IMR-90 (cell line): Measurements from ENCODE around the gene UNK. TPM values are rescaled to one million over a fixed set of nuclear protein-coding genes. Genes with fewer than 3 reads are reported as not detected.

Source experiments
- ATAC-seq: fragments of 200-7000 bp; cut with Tn5 transposase; 2 replicates; pipeline ENCODE4 v1.9.1; 2020; ENCODE audit warnings: low read depth, mild to moderate bottlenecking, moderate library complexity
- BruUV-seq: library from RNA; stranded (reverse); fragments of 400-500 nt; replicated peaks from 2 replicates; lab custom pipeline; 2021; lab: Mats Ljungman, UMichigan
- CTCF ChIA-PET: fragments of 300-600 bp; formaldehyde crosslinking; extraction: SDS; loops from one replicate; lab custom pipeline; 2021; ENCODE audit warnings: antibody characterized with exemption; lab: Yijun Ruan, JAX
- POLR2A ChIA-PET: fragments of 300-600 bp; sonication (Branson Sonifier 250); formaldehyde crosslinking; loops from one replicate; lab custom pipeline; 2022; ENCODE audit warnings: antibody characterized with exemption; ENCODE audit not compliant: unreplicated experiment; lab: Charles Lee
- DNase-seq: peaks from one replicate; pipeline ENCODE4 v3.0.0; 2013
- H2AFZ ChIP-seq: replicated peaks from 2 replicates; pipeline ENCODE3; 2013; ENCODE audit warnings: low read length, mild to moderate bottlenecking; ENCODE audit not compliant: poor library complexity
- H2AK5ac ChIP-seq: 2 replicates; pipeline ENCODE4 v1.6.1; 2013; ENCODE audit warnings: low read depth, low read length, inconsistent platforms
- H2AK9ac ChIP-seq: replicated peaks from 2 replicates; pipeline ENCODE3; 2013; ENCODE audit warnings: mild to moderate bottlenecking, low read depth, low read length, moderate library complexity; ENCODE audit not compliant: poor library complexity
- H2BK120ac ChIP-seq: 2 replicates; pipeline ENCODE4 v1.6.1; 2013; ENCODE audit warnings: low read depth, low read length, inconsistent platforms
- H2BK15ac ChIP-seq: 3 replicates; pipeline ENCODE4 v1.6.1; 2013; ENCODE audit warnings: low read depth, low read length, inconsistent platforms
- H2BK20ac ChIP-seq: 2 replicates; pipeline ENCODE4 v1.6.1; 2013; ENCODE audit warnings: low read depth, mild to moderate bottlenecking, inconsistent platforms, low read length, moderate library complexity
- H2BK5ac ChIP-seq: 2 replicates; pipeline ENCODE4 v1.6.1; 2013; ENCODE audit warnings: mild to moderate bottlenecking, low read depth, low read length, inconsistent platforms; ENCODE audit not compliant: poor library complexity, severe bottlenecking
- H3K14ac ChIP-seq: replicated peaks from 2 replicates; pipeline ENCODE4 v1.6.1; 2013; ENCODE audit warnings: low read depth, low read length, inconsistent platforms
- H3K18ac ChIP-seq: 2 replicates; pipeline ENCODE4 v1.6.1; 2013; ENCODE audit warnings: low read depth, low read length, control low read depth
- H3K23ac ChIP-seq: 2 replicates; pipeline ENCODE4 v1.6.1; 2013; ENCODE audit warnings: low read depth, low read length, inconsistent platforms
- H3K27ac ChIP-seq: 2 replicates; pipeline ENCODE4 v1.5.1; 2013; ENCODE audit warnings: mild to moderate bottlenecking, control low read depth, low read length; ENCODE audit not compliant: insufficient read depth
- H3K27me3 ChIP-seq: 2 replicates; pipeline ENCODE4 v1.6.1; 2013; ENCODE audit warnings: low read length; ENCODE audit not compliant: control insufficient read depth, insufficient read depth
- H3K36me3 ChIP-seq: 2 replicates; pipeline ENCODE4 v1.6.1; 2013; ENCODE audit warnings: low read length, mixed read lengths; ENCODE audit not compliant: control insufficient read depth, insufficient read depth
- H3K4ac ChIP-seq: 2 replicates; pipeline ENCODE4 v1.6.1; 2013; ENCODE audit warnings: low read depth, low read length, inconsistent platforms
- H3K4me1 ChIP-seq: 2 replicates; pipeline ENCODE4 v1.6.1; 2013; ENCODE audit warnings: low read length, mixed read lengths; ENCODE audit not compliant: control insufficient read depth, insufficient read depth
- H3K4me2 ChIP-seq: 2 replicates; pipeline ENCODE4 v1.6.1; 2013; ENCODE audit warnings: low read depth, mild to moderate bottlenecking, control low read depth, low read length, moderate library complexity
- H3K4me3 ChIP-seq: 2 replicates; pipeline ENCODE4 v1.5.1; 2013; ENCODE audit warnings: low read depth, mild to moderate bottlenecking, control low read depth, low read length, moderate library complexity; ENCODE audit not compliant: insufficient read depth
- H3K56ac ChIP-seq: 2 replicates; pipeline ENCODE4 v1.6.1; 2013; ENCODE audit warnings: low read length, inconsistent platforms; ENCODE audit not compliant: insufficient read depth; ENCODE audit errors: extremely low read depth
- H3K79me1 ChIP-seq, 2 experiments: 2 replicates each; pipeline ENCODE4 v1.6.1; 2013; ENCODE audit warnings: low read length in 2 of 2, inconsistent platforms in 1 of 2, low read depth in 1 of 2
- H3K9ac ChIP-seq: 2 replicates; pipeline ENCODE4 v1.6.1; 2013; ENCODE audit warnings: low read depth, low read length, control low read depth
- H3K9me1 ChIP-seq: 2 replicates; pipeline ENCODE4 v1.6.1; 2013; ENCODE audit warnings: low read length, inconsistent platforms; ENCODE audit not compliant: insufficient read depth
- H3K9me3 ChIP-seq: 2 replicates; pipeline ENCODE4 v1.6.1; 2013; ENCODE audit warnings: low read length; ENCODE audit not compliant: control insufficient read depth, insufficient read depth
- H4K20me1 ChIP-seq: 2 replicates; pipeline ENCODE4 v1.6.1; 2013; ENCODE audit warnings: low read length, inconsistent platforms; ENCODE audit not compliant: insufficient read depth
- H4K5ac ChIP-seq: 2 replicates; pipeline ENCODE4 v1.6.1; 2013; ENCODE audit warnings: mild to moderate bottlenecking, low read depth, low read length, control low read depth
- H4K8ac ChIP-seq, 2 experiments: 2 replicates each; pipeline ENCODE4 v1.6.1; 2013; ENCODE audit warnings: low read depth in 2 of 2, low read length in 2 of 2, control low read depth in 1 of 2, inconsistent platforms in 1 of 2
- H4K91ac ChIP-seq: 2 replicates; pipeline ENCODE4 v1.6.1; 2013; ENCODE audit warnings: low read depth, low read length, inconsistent platforms; ENCODE audit not compliant: insufficient read depth
- CEBPB ChIP-seq: IDR thresholded peaks from 2 replicates; pipeline ENCODE4 v1.6.1; 2012; ENCODE audit warnings: low read depth, low read length, improper control_type of control experiment
- CHD1 ChIP-seq: IDR thresholded peaks from 2 replicates; pipeline ENCODE4 v1.6.1; 2012; ENCODE audit warnings: low read depth, low read length, improper control_type of control experiment
- CTCF ChIP-seq: conservative IDR thresholded peaks from 2 replicates; pipeline ENCODE4 v1.5.1; 2012; ENCODE audit warnings: mild to moderate bottlenecking, low read depth, low read length, improper control_type of control experiment
- ELK1 ChIP-seq: fragments of 150-350 bp; IDR thresholded peaks from 2 replicates; pipeline ENCODE4 v1.6.1; 2016; ENCODE audit warnings: low read depth, mild to moderate bottlenecking, low read length, moderate library complexity, borderline replicate concordance
- FOS ChIP-seq: fragments of 150-350 bp; IDR thresholded peaks from 2 replicates; pipeline ENCODE4 v1.6.1; 2016; ENCODE audit warnings: low read depth, low read length
- MAFK ChIP-seq: IDR thresholded peaks from 2 replicates; pipeline ENCODE4 v1.6.1; 2012; ENCODE audit warnings: low read depth, low read length, improper control_type of control experiment
- MAZ ChIP-seq: IDR thresholded peaks from 2 replicates; pipeline ENCODE4 v1.6.1; 2012; ENCODE audit warnings: low read depth, mild to moderate bottlenecking, low read length, improper control_type of control experiment, moderate library complexity, borderline replicate concordance
- MXI1 ChIP-seq: IDR thresholded peaks from 2 replicates; pipeline ENCODE4 v1.6.1; 2012; ENCODE audit warnings: low read depth, mild to moderate bottlenecking, low read length, moderate library complexity, borderline replicate concordance
- NFE2L2 ChIP-seq: fragments of 150-350 bp; IDR thresholded peaks from 2 replicates; pipeline ENCODE4 v1.6.1; 2016; ENCODE audit warnings: low read depth, mild to moderate bottlenecking, low read length
- POLR2A ChIP-seq: IDR thresholded peaks from 2 replicates; pipeline ENCODE4 v1.6.1; 2012; ENCODE audit warnings: mild to moderate bottlenecking, low read depth, low read length
- RAD21 ChIP-seq: IDR thresholded peaks from 2 replicates; pipeline ENCODE4 v1.6.1; 2012; ENCODE audit warnings: low read length, improper control_type of control experiment
- RCOR1 ChIP-seq: IDR thresholded peaks from 2 replicates; pipeline ENCODE4 v1.6.1; 2012; ENCODE audit warnings: mild to moderate bottlenecking, low read length, improper control_type of control experiment; ENCODE audit not compliant: insufficient replicate concordance
- RFX5 ChIP-seq: IDR thresholded peaks from 2 replicates; pipeline ENCODE4 v1.8.0; 2012; ENCODE audit warnings: low read depth, mild to moderate bottlenecking, low read length, moderate library complexity
- SMC3 ChIP-seq: fragments of 150-350 bp; IDR thresholded peaks from 2 replicates; pipeline ENCODE4 v1.6.1; 2016; ENCODE audit warnings: low read depth, mild to moderate bottlenecking, antibody characterized with exemption, low read length, moderate library complexity
- USF2 ChIP-seq: fragments of 150-350 bp; IDR thresholded peaks from 2 replicates; pipeline ENCODE4 v1.6.1; 2017; ENCODE audit warnings: mild to moderate bottlenecking, antibody characterized with exemption, low read length, low read depth
- WGBS, 2 experiments: methylation state at CpG; one replicate each; pipeline versions ENCODE4 v1.1.5 to v1.1.7; 2013; ENCODE audit warnings: missing lambda C conversion rate in 2 of 2; ENCODE audit not compliant: insufficient read length in 1 of 2; ENCODE audit errors: extremely low coverage in 2 of 2; 5-methylcytosine and 5-hydroxymethylcytosine counted together
- dilution Hi-C: fragments of 300-500 bp; cut with HindIII; formaldehyde crosslinking; loops from one replicate; pipeline ENCODE4 v1.14.3; 2018; ENCODE audit warnings: low sequenced_read_pairs; ENCODE audit not compliant: unreplicated experiment
- in situ Hi-C: fragments of 300-500 bp; cut with MboI; formaldehyde crosslinking; loops from 3 replicates; pipeline ENCODE4 v1.14.3; 2019; ENCODE audit warnings: low sequenced_read_pairs, inconsistent platforms, mixed read lengths
- intact Hi-C: fragments of 100-400 bp; cut with micrococcal nuclease; formaldehyde crosslinking; loops from 2 replicates; pipeline ENCODE4 v1.10.0; 2022
- polyA plus RNA-seq, 3 experiments: library from polyadenylated mRNA; depleted of rRNA; stranded (reverse); fragments of >200 nt; gene quantifications; 2 replicates each; pipeline ENCODE4 v1.2.3, GENCODE V29; 2012; ENCODE audit warnings: low replicate concordance in 1 of 3
- total RNA-seq: library from RNA; depleted of rRNA; stranded (reverse); fragments of >200 nt; gene quantifications from 2 replicates; pipeline ENCODE4 v1.2.3, GENCODE V29; 2012

The UNK gene
- total and polyA plus RNA-seq, 2 of the 4 experiments (the other 2 are of a cell fraction): 15.4 to 17.3 TPM

DNA sequence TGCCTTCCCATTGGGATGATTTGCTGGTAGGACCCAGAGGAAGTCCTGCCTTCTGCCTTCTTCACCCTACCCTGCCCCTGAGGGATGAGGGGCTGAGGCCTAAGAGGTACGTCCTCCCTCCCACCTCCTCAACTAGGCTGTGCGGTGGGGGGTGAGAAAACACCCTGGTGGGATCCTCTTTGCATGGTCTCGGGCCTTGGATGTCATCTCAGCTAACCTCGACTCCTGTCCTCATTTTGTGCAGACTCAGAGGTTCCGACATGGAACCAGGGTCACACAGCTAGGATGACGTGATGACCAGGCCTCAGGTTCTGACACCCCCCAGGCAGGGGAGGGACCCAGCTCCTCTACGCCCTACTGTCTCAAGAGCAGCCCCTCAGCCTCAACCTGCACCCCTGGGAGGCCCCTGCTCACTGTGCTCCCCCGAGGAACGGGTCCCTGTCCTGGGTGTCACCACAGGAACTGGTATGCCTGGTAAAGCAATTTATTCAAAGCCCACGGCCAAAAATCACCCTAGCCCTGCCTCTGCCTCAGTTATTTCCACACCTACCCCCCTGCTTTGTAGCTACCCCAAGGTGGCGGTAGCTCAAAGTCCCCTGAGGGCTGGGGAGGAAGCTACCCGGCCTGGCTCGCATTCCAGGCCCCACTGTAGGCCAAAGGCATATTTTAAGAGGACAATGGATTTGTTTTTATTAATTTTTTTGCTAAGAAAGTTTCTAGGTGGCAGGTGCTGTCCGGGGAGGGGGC lies 42.1 kb downstream of the UNK start:
- no peak overlapping the region for H2BK120ac ChIP-seq
- CTCF ChIA-PET: interaction anchor here (0.7 to 1.4 kb wide), 5 partner anchors 12 to 114 kb away, joined by 3 to 4 read pairs (median 3); partner anchors contain the start of genes FBF1 and GALK1
- no peak overlapping the region for H3K4me2 ChIP-seq
- no peak overlapping the region for H2AK5ac ChIP-seq
- no peaks in the 10 kb centered on the region for H3K27me3 ChIP-seq
- 83% methylated on average over 7 of the region's 14 CpGs; no CpG with 5 or more reads in 1 of the 2 experiments for WGBS, 2 experiments
- H3K36me3 ChIP-seq: peaks cover 24% of the 10 kb centered on the region
- no peak overlapping the region for H2BK15ac ChIP-seq
- no peak overlapping the region for H3K4ac ChIP-seq
- H2AK9ac ChIP-seq: no peak overlapping the region
- H3K9ac ChIP-seq: no peak overlapping the region
- no peak overlapping the region for H3K23ac ChIP-seq
- no peak overlapping the region for H3K27ac ChIP-seq
- dilution Hi-C loops (no loop called here), intact Hi-C loops (loop anchor here (5.0 kb wide), 1 partner anchor 44 kb away; the partner anchor contains the start of gene UNK), in situ Hi-C loops (no loop called here)
- POLR2A ChIA-PET: interaction anchor here (0.8 to 1.2 kb wide), 2 partner anchors 12 to 47 kb away, joined by 3 to 4 read pairs; no protein-coding TSS in a partner anchor
- no peak overlapping the region for H2BK20ac ChIP-seq
- no peak overlapping the region; a peak in 1 of 4 replicates for H4K8ac ChIP-seq
- BruUV-seq: no TSS peak
- no peaks in the 10 kb centered on the region for H3K9me3 ChIP-seq
- H3K79me1 ChIP-seq: no peaks in the 10 kb centered on the region
- no peak for ATAC-seq
- H4K91ac ChIP-seq: no peak overlapping the region
- no peaks in the 10 kb centered on the region; the same call in 1 of the 2 replicates for H3K4me1 ChIP-seq
- no peak overlapping the region for H3K56ac ChIP-seq
- no peak overlapping the region for H2AFZ ChIP-seq
- H4K20me1 ChIP-seq: no peaks in the 10 kb centered on the region
- no peak overlapping the region for H3K18ac ChIP-seq
- no peak overlapping the region for H3K14ac ChIP-seq
- no peak overlapping the region for H4K5ac ChIP-seq
- DNase-seq: no peak
- H3K4me3 ChIP-seq: no peak overlapping the region
- H3K9me1 ChIP-seq: no peaks in the 10 kb centered on the region
- H2BK5ac ChIP-seq: no peak overlapping the region
- TF ChIP-seq NFE2L2: no peak
- no peak for TF ChIP-seq RAD21
- TF ChIP-seq RFX5: no peak
- TF ChIP-seq MAFK: no peak
- no peak for TF ChIP-seq POLR2A
- TF ChIP-seq SMC3: no peak
- TF ChIP-seq MXI1: no peak
- TF ChIP-seq CEBPB: no peak
- TF ChIP-seq FOS: no peak
- no peak for TF ChIP-seq ELK1
- no peak for TF ChIP-seq RCOR1
- TF ChIP-seq USF2: no peak
- no peak for TF ChIP-seq CHD1
- no peak for TF ChIP-seq CTCF
- no peak for TF ChIP-seq MAZ
